GM12801 (cell line): ENCODE results near the gene COX10.
"Not testable (repeated sequence)": the region's sequence is repeated elsewhere in the genome, so short reads cannot be mapped to it uniquely, and the experiment has no call there.

ENCODE experiments used
- TF ChIP-seq, protein P1 (sequence below): IDR thresholded peaks from one replicate; pipeline ENCODE4 v1.5.1; 2011; ENCODE audit warnings: control low read depth; ENCODE audit not compliant: insufficient read length; ENCODE audit errors: extremely low read depth

Gene COX10

DNA sequence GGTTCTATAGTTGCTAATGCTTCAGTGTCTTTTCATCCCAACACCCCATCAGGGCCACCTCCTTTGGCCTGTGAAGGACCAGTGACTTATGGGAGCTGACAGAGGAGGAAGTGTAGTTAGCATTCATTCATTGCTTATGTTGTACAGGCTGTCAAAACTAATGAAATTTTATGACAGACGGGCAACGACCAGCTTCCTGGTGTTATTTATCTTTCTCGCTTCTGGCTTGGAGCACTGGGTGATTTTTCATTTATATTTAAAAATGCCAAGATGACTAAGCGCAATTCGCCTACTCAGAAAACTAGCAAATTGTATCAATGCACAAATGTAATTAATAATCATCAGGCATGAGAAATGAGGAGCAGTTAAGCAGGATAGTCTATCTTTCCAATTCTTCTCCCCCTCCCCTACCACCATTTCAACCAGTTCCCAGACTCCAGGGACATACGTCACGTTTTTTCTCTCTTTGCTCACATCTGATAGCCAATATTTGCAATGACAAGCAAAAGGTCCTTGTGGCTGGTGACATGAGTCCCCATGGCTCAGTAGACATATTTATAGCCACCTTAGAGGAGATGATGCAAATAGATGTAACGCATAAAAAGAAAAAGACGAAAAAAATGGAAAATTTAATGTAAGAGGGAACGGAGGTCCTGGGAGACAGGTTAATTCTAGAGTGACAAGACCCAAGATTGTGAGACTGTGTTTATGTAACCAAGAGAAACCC, 156.1 kb downstream of the COX10 start:
- TF ChIP-seq, protein P1, sequence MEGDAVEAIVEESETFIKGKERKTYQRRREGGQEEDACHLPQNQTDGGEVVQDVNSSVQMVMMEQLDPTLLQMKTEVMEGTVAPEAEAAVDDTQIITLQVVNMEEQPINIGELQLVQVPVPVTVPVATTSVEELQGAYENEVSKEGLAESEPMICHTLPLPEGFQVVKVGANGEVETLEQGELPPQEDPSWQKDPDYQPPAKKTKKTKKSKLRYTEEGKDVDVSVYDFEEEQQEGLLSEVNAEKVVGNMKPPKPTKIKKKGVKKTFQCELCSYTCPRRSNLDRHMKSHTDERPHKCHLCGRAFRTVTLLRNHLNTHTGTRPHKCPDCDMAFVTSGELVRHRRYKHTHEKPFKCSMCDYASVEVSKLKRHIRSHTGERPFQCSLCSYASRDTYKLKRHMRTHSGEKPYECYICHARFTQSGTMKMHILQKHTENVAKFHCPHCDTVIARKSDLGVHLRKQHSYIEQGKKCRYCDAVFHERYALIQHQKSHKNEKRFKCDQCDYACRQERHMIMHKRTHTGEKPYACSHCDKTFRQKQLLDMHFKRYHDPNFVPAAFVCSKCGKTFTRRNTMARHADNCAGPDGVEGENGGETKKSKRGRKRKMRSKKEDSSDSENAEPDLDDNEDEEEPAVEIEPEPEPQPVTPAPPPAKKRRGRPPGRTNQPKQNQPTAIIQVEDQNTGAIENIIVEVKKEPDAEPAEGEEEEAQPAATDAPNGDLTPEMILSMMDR = no peak

DNA sequence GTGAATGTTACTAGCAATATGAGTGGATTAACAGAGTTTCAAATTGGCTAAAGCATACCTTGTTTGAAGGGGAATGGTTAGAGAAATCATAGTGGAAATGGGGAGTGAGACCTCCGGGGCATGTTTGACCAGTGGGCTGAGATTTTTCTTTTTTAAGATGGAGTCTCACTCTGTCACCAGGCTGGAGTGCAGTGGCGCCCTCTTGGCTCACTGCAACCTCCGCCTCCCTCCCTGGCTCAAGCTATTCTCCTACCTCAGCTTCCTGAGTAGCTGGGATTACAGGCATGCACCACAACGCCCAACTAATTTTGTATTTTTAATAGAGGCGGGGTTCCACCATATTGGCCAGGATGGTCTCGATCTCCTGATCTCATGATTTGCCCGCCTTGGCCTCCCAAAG, 157.7 kb downstream of the COX10 start:
- TF ChIP-seq, protein P1 = no peak

DNA sequence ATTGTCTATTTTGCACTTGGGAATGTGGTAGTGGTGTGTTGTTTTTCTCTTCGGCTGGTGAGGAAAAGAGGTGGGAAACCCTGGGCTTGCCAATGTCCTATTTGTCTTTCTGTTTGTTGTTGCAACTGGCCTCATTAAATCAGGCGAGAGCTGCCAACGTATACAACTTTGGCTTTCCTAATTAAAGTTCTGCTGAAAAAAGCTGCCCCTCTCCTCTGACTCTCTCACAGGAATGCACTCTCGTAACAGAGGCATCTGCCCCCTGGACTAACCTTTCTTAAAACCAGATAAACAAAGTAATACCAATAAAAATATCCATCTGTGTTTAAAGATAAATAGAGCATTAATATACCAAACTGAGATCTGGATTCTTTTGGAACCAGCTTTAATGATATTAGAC, 159.6 kb downstream of the COX10 start:
- TF ChIP-seq, protein P1 = no peak

DNA sequence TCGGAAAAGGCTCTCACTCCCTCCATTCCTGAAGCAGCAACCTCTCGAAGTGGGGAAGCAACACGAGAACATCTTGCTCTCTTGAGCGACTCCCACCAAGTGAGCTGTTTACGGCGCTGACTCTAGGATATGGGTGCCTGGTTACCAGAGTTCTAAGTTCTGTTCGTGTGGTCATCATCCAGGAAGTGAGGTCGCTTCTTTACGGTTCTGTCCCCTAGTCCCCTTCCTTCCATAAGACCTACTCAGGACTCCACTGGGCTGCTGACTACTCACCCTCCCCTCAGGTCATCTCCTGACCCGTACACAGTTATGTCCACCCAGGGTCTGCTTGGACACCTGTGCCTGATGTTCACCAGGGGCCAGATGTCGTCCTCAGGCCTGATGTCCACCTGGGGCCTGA, 167.5 kb downstream of the COX10 start, which contains the start of gene CDRT15:
Gene CDRT15, minus strand, starts transcription at position 101 of the 400 bp plus-strand sequence. Its CDS starts 29 bp downstream, at position 72.
- TF ChIP-seq, protein P1 = not testable (repeated sequence)

DNA sequence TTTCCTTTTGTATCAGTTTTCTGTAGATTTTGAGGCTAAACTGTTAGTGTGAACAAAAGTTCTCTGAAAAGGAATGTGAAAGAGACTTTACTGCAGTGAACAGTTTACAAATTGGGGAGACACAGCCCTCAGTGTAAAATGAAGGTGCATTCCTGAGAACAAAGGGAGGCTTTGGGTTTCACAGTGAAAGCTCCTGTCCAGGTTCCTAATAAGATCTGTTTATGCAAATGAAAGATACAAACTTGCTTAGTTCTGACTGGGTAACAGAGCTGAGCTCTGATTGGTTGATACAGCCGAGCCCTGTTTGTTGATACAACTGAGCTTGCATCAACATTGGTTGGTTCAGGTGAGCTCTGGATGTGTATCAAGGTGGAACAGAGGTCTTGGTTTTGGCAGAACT, 175.7 kb downstream of the COX10 start:
- TF ChIP-seq, protein P1 = no peak

DNA sequence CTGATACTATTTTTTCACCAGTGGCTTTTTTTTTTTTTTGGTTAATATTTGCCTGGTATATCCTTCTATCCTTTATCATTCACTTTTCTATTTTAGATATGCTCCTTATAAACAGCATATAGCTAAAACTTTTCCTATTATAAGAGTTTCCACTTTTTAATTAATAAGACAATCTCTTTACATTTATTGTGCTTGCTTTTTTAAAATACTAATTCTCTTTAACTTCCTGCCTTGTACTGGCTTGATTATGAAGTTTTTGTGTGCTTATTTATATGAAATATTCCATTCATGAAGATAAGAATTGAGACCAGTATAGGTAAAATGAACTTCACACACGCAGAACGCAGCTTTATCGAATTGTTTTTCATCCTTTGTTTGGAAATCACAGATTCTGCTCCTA, 176.3 kb downstream of the COX10 start:
- TF ChIP-seq, protein P1 = no peak
